ENCODE results near the gene HGFAC.

- TF ChIP-seq CTCF (IDR thresholded peaks at IDR 0.05; ENCODE audit: poor library complexity, severe bottlenecking) (no peak), SMC3 (conservative IDR thresholded peaks at IDR 0.05; ENCODE audit: poor library complexity) (no peak), EZH2 (IDR thresholded peaks at IDR 0.05; ENCODE audit: borderline replicate concordance, insufficient read depth, low read length, poor library complexity, severe bottlenecking) (no peak), TAF1 (IDR thresholded peaks at IDR 0.05; ENCODE audit: low read depth) (no peak), EP300 (conservative IDR thresholded peaks at IDR 0.05; ENCODE audit: poor library complexity, severe bottlenecking) (no peak), POLR2AphosphoS5 (IDR thresholded peaks at IDR 0.05) (no peak), RAD21 (conservative IDR thresholded peaks at IDR 0.05) (no peak), REST (IDR thresholded peaks at IDR 0.05; ENCODE audit: borderline replicate concordance) (no peak), MXI1 (conservative IDR thresholded peaks at IDR 0.05; ENCODE audit: poor library complexity, severe bottlenecking) (no peak)
Measured at GRCh38 chr4:3483471-3483921, 41.7 kb downstream of the HGFAC start.

Measured in neural cell (in vitro differentiated cells).